Measurements from ENCODE around the gene PIP5K1C. TPM values are rescaled to one million over a fixed set of nuclear protein-coding genes. Genes with fewer than 3 reads are reported as not detected.

PIP5K1C gene
- polyA plus RNA-seq, 1 donor (not counting 4 experiments of a cell fraction or from before 2014, with no cell fraction given): 3.6 TPM

- no peak for TF ChIP-seq EZH2 (IDR thresholded peaks at IDR 0.05; ENCODE audit: low read length)
- H3K9ac ChIP-seq (ENCODE audit: control insufficient read depth, extremely low read depth, insufficient read depth, low read length): no peak overlapping the region
- no peaks in the 10 kb centered on the region for H3K27me3 ChIP-seq (ENCODE audit: control insufficient read depth, extremely low read depth, insufficient read depth, low read length)
- H3K4me1 ChIP-seq (ENCODE audit: control insufficient read depth, extremely low read depth, insufficient read depth, low read length): no peaks in the 10 kb centered on the region
- no peaks in the 10 kb centered on the region for H3K79me2 ChIP-seq (ENCODE audit: control insufficient read depth, insufficient read depth, low read length)
- FAIRE-seq (no peak), DNase-seq (ENCODE audit: low read depth, low spot score) (no peak)
- no peaks in the 10 kb centered on the region for H3K9me3 ChIP-seq (ENCODE audit: control insufficient read depth, low read depth, low read length)
- peaks cover 9 to 15% of the 10 kb centered on the region in 2 experiments for H3K36me3 ChIP-seq (ENCODE audit: control insufficient read depth in 2 of 2, extremely low read depth in 1 of 2, insufficient read depth in 2 of 2, low read length in 2 of 2)
- no peaks in the 10 kb centered on the region for H3K9me1 ChIP-seq (ENCODE audit: control insufficient read depth, extremely low read depth, insufficient read depth, low read length)
- no peak overlapping the region for H3K4me3 ChIP-seq (ENCODE audit: control insufficient read depth in 2 of 3, extremely low read depth in 1 of 3, insufficient read depth in 2 of 3, low read depth in 1 of 3, low read length in 3 of 3)
- dilution Hi-C loops (cut with MboI; ENCODE audit: extremely low pct_ligation_motif_present, low sequenced_read_pairs): no loop called here
- no peaks in the 10 kb centered on the region for H4K20me1 ChIP-seq (ENCODE audit: control insufficient read depth, extremely low read depth, insufficient read depth, low read length)
- H3K27ac ChIP-seq (ENCODE audit: control insufficient read depth, insufficient read depth, low read length): no peak overlapping the region
- no peak overlapping the region for H3K4me2 ChIP-seq (ENCODE audit: control insufficient read depth, extremely low read depth, insufficient read depth, low read depth, low read length)
- no peak overlapping the region for H2AFZ ChIP-seq (ENCODE audit: control insufficient read depth, low read length)
These were observed 84.6 kb downstream of the PIP5K1C start for GRCh38 chr19:3615524-3616135.

DNA sequence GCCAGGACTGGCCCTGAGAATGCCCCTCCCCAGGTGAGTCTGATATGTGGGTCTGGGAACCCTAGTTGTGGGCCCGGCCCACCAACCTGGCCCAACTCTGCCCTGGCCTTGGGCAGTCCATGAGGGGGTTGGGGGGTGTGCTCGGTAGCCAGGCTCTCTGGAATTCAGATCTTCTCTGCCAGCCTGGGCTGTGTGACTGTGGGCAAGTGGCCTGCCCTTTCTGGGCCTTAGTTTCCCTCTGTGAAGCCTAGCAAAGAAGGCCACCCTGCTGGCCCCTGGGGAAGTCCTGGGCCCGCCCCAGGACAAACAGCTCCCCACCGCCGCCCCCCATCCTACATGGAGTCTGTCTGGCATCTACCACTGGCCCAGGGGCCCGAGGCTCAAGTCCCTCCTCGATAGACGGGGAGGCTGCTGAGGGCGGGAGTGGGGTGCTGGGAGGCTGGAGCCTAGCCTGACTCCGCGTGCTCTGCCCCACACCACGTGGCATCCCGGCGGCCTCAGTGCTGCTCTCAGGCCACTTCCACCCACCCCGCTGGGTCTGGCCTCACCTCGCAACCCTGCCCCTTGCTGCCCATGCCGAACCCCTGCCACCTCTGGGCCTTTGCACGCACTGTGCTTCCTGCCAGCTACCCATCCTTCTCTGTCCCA lies 85.3 kb downstream of the PIP5K1C start:
- Histone ChIP-seq H3K9ac (ENCODE audit: control insufficient read depth, extremely low read depth, insufficient read depth, low read length) (no peak overlapping the region), H3K36me3 (ENCODE audit: control insufficient read depth in 2 of 2, extremely low read depth in 1 of 2, insufficient read depth in 2 of 2, low read length in 2 of 2) (peaks cover 9 to 11% of the 10 kb centered on the region in 2 experiments)

More for the DNA sequence above, 85.3 kb downstream of the PIP5K1C start:
- H3K4me2 ChIP-seq (ENCODE audit: control insufficient read depth, extremely low read depth, insufficient read depth, low read depth, low read length): no peak overlapping the region
- no peaks in the 10 kb centered on the region for H4K20me1 ChIP-seq (ENCODE audit: control insufficient read depth, extremely low read depth, insufficient read depth, low read length)
- no peaks in the 10 kb centered on the region for H3K4me1 ChIP-seq (ENCODE audit: control insufficient read depth, extremely low read depth, insufficient read depth, low read length)
- dilution Hi-C loops (cut with MboI; ENCODE audit: extremely low pct_ligation_motif_present, low sequenced_read_pairs): no loop called here
- DNase-seq (ENCODE audit: low read depth, low spot score) (no peak), FAIRE-seq (no peak)
- no peaks in the 10 kb centered on the region for H3K79me2 ChIP-seq (ENCODE audit: control insufficient read depth, insufficient read depth, low read length)
- no peak for TF ChIP-seq CTCF (optimal IDR thresholded peaks at IDR 0.05 in 1 of 3, IDR thresholded peaks at IDR 0.05 in 1 of 3, conservative IDR thresholded peaks at IDR 0.05 in 1 of 3; ENCODE audit: extremely low read depth in 1 of 3, insufficient read depth in 2 of 3, low read length in 3 of 3)
- no peak for TF ChIP-seq EZH2 (IDR thresholded peaks at IDR 0.05; ENCODE audit: low read length)
- no peaks in the 10 kb centered on the region for H3K9me1 ChIP-seq (ENCODE audit: control insufficient read depth, extremely low read depth, insufficient read depth, low read length)
- H3K27me3 ChIP-seq (ENCODE audit: control insufficient read depth, extremely low read depth, insufficient read depth, low read length): no peaks in the 10 kb centered on the region
- no peaks in the 10 kb centered on the region for H3K9me3 ChIP-seq (ENCODE audit: control insufficient read depth, low read depth, low read length)
- no peak overlapping the region for H3K4me3 ChIP-seq (ENCODE audit: control insufficient read depth in 2 of 3, extremely low read depth in 1 of 3, insufficient read depth in 2 of 3, low read depth in 1 of 3, low read length in 3 of 3)
- H2AFZ ChIP-seq (ENCODE audit: control insufficient read depth, low read length): no peak overlapping the region
- no peak overlapping the region for H3K27ac ChIP-seq (ENCODE audit: control insufficient read depth, insufficient read depth, low read length)

Measured in keratinocyte (primary cell).